NCI-H1694 treated with DMSO at 0.1 percent for 48 hours (cell line): ENCODE results near the gene XNDC1N.

ENCODE experiments used
- DNase-seq: peaks from one replicate; lab custom pipeline; 2025; lab: John Stamatoyannopoulos, UW

XNDC1N gene

GRCh38 chr11:71927820-71928736, at the start of gene XNDC1N:
Gene XNDC1N, minus strand, starts transcription at chr11:71928594. Its CDS starts 5,241 bp downstream, at chr11:71923353.
- DNase-seq: peak; percentile 94

- peak; percentile 21 for DNase-seq
Observed at GRCh38 chr11:71977743-71978418, 49.5 kb upstream of the XNDC1N start.

- no peak for DNase-seq
Observed at GRCh38 chr11:71977090-71977489, 48.7 kb upstream of the XNDC1N start.

GRCh38 chr11:71976551-71976950, 48.2 kb upstream of the XNDC1N start:
- no peak for DNase-seq

- DNase-seq: no peak
Observed at GRCh38 chr11:71971680-71972079, 43.3 kb upstream of the XNDC1N start.

GRCh38 chr11:71964641-71965040, 36.2 kb upstream of the XNDC1N start:
- DNase-seq: no peak

- no peak for DNase-seq
Observed at GRCh38 chr11:71963468-71963867, 35.1 kb upstream of the XNDC1N start.

GRCh38 chr11:71962428-71963038, 34.1 kb upstream of the XNDC1N start:
- DNase-seq: no peak

GRCh38 chr11:71955898-71956456, 27.6 kb upstream of the XNDC1N start:
- DNase-seq: no peak

GRCh38 chr11:71951741-71952310, 23.4 kb upstream of the XNDC1N start:
- no peak for DNase-seq

- no peak for DNase-seq
Observed at GRCh38 chr11:71949034-71949433, 20.6 kb upstream of the XNDC1N start.

GRCh38 chr11:71948314-71949027, 20.1 kb upstream of the XNDC1N start:
- no peak for DNase-seq

GRCh38 chr11:71947498-71947897, 19.1 kb upstream of the XNDC1N start:
- DNase-seq: no peak

GRCh38 chr11:71946144-71946571, 17.8 kb upstream of the XNDC1N start:
- no peak for DNase-seq

GRCh38 chr11:71940561-71941219, 12.3 kb upstream of the XNDC1N start:
- peak; percentile 31 for DNase-seq

- no peak for DNase-seq
Observed at GRCh38 chr11:71937826-71938225, 9.4 kb upstream of the XNDC1N start.

GRCh38 chr11:71936825-71937224, 8.4 kb upstream of the XNDC1N start:
- DNase-seq: no peak

- no peak for DNase-seq
Observed at GRCh38 chr11:71935338-71935925, 7.0 kb upstream of the XNDC1N start.

GRCh38 chr11:71934213-71934612, 5.8 kb upstream of the XNDC1N start:
- no peak for DNase-seq

GRCh38 chr11:71933141-71933933, 4.9 kb upstream of the XNDC1N start:
- no peak for DNase-seq
